Loucy (cell line): Measurements from ENCODE around the gene SH2D4B.

Source experiments
- H2AFZ ChIP-seq: fragments of 200-600 bp; sonication (generic); 2 replicates; pipeline ENCODE4 v1.6.0; 2016; ENCODE audit warnings: antibody characterized with exemption, mild to moderate bottlenecking, low read length, moderate library complexity
- H3F3A ChIP-seq: fragments of 200-600 bp; 2 replicates; pipeline ENCODE4 v1.6.0; 2016; ENCODE audit warnings: antibody characterized with exemption, low read depth, mild to moderate bottlenecking
- H3K27me3 ChIP-seq: fragments of 200-600 bp; sonication (generic); 2 replicates; pipeline ENCODE4 v1.6.1; 2014; ENCODE audit warnings: low read length, mild to moderate bottlenecking; ENCODE audit not compliant: insufficient read depth, poor library complexity, severe bottlenecking
- H3K36me3 ChIP-seq: fragments of 200-600 bp; sonication (generic); 2 replicates; pipeline ENCODE4 v1.6.1; 2016; ENCODE audit warnings: low read length; ENCODE audit not compliant: insufficient read depth
- H3K4me1 ChIP-seq: fragments of 200-600 bp; sonication (generic); 2 replicates; pipeline ENCODE4 v1.5.1; 2014; ENCODE audit warnings: low read length, mild to moderate bottlenecking; ENCODE audit not compliant: insufficient read depth, poor library complexity, severe bottlenecking
- H3K4me2 ChIP-seq: fragments of 200-600 bp; sonication (generic); 2 replicates; pipeline ENCODE4 v1.6.0; 2014; ENCODE audit warnings: antibody characterized with exemption, low read length, low read depth, mild to moderate bottlenecking; ENCODE audit not compliant: poor library complexity, severe bottlenecking
- H3K4me3 ChIP-seq: fragments of 200-600 bp; sonication (generic); 2 replicates; pipeline ENCODE4 v1.5.1; 2014; ENCODE audit warnings: low read length, mild to moderate bottlenecking, mixed read lengths; ENCODE audit not compliant: poor library complexity, severe bottlenecking
- H3K79me2 ChIP-seq: fragments of 200-600 bp; sonication (generic); 2 replicates; pipeline ENCODE4 v1.6.1; 2014; ENCODE audit warnings: low read length; ENCODE audit not compliant: insufficient read depth
- H3K9ac ChIP-seq: fragments of 200-600 bp; sonication (generic); 2 replicates; pipeline ENCODE4 v1.6.0; 2014; ENCODE audit warnings: mild to moderate bottlenecking, low read depth, low read length, moderate library complexity; ENCODE audit not compliant: poor library complexity, severe bottlenecking
- H3K9me2 ChIP-seq: fragments of 200-600 bp; sonication (generic); replicated peaks from 2 replicates; pipeline ENCODE4 v1.6.1; 2016; ENCODE audit warnings: low read depth, low read length, mixed read lengths
- H3K9me3 ChIP-seq: fragments of 200-600 bp; sonication (generic); 2 replicates; pipeline ENCODE4 v1.6.1; 2014; ENCODE audit warnings: mild to moderate bottlenecking, antibody characterized with exemption, low read length, low read depth; ENCODE audit not compliant: insufficient read depth
- H4K20me1 ChIP-seq: fragments of 200-600 bp; sonication (generic); 2 replicates; pipeline ENCODE4 v1.6.0; 2014; ENCODE audit warnings: antibody characterized with exemption, low read length, mild to moderate bottlenecking; ENCODE audit not compliant: insufficient read depth, poor library complexity, severe bottlenecking
- EZH2phosphoT487 ChIP-seq: fragments of 200-600 bp; IDR thresholded peaks from 2 replicates; pipeline ENCODE4 v1.6.1; 2018; ENCODE audit warnings: antibody characterized with exemption, mild to moderate bottlenecking, moderate library complexity, borderline replicate concordance
- TF ChIP-seq, protein P1 (sequence below): fragments of 200-600 bp; sonication (generic); conservative IDR thresholded peaks from 2 replicates; pipeline ENCODE4 v1.5.1; 2014; ENCODE audit warnings: mild to moderate bottlenecking, antibody characterized with exemption, low read length

Gene SH2D4B

DNA sequence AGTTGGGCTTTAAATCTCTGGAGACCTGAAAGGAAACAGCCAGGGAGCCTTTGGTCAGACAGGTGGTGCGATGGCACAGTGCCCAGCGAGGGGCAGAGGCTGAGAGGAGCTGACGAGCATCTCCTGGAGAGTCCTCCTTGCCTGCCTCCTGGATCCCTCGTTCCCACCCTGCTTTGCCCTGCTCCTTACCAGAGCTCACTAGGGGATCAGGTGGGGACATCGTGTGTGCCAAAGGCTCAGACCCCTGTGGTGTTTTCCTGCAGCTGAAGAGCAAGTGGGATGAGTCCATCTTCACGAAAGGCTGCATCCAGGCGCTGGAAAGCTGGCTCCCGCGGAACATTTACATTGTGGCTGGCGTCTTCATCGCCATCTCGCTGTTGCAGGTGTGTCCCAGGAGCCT, 21.8 kb upstream of the SH2D4B start:
- Histone ChIP-seq H3K9ac (no peak overlapping the region), H3F3A (no peaks in the 10 kb centered on the region), H3K4me1 (no peaks in the 10 kb centered on the region), H3K79me2 (no peaks in the 10 kb centered on the region), H3K36me3 (peaks cover 82% of the 10 kb centered on the region; the same call in 1 of the 2 replicates), H4K20me1 (no peaks in the 10 kb centered on the region), H3K27me3 (no peaks in the 10 kb centered on the region), H3K9me2 (no peaks in the 10 kb centered on the region), H2AFZ (no peak overlapping the region), H3K4me2 (no peak overlapping the region), H3K4me3 (no peak overlapping the region), H3K9me3 (no peaks in the 10 kb centered on the region)
- TF ChIP-seq EZH2phosphoT487 = no peak
- TF ChIP-seq, protein P1, sequence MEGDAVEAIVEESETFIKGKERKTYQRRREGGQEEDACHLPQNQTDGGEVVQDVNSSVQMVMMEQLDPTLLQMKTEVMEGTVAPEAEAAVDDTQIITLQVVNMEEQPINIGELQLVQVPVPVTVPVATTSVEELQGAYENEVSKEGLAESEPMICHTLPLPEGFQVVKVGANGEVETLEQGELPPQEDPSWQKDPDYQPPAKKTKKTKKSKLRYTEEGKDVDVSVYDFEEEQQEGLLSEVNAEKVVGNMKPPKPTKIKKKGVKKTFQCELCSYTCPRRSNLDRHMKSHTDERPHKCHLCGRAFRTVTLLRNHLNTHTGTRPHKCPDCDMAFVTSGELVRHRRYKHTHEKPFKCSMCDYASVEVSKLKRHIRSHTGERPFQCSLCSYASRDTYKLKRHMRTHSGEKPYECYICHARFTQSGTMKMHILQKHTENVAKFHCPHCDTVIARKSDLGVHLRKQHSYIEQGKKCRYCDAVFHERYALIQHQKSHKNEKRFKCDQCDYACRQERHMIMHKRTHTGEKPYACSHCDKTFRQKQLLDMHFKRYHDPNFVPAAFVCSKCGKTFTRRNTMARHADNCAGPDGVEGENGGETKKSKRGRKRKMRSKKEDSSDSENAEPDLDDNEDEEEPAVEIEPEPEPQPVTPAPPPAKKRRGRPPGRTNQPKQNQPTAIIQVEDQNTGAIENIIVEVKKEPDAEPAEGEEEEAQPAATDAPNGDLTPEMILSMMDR = no peak

DNA sequence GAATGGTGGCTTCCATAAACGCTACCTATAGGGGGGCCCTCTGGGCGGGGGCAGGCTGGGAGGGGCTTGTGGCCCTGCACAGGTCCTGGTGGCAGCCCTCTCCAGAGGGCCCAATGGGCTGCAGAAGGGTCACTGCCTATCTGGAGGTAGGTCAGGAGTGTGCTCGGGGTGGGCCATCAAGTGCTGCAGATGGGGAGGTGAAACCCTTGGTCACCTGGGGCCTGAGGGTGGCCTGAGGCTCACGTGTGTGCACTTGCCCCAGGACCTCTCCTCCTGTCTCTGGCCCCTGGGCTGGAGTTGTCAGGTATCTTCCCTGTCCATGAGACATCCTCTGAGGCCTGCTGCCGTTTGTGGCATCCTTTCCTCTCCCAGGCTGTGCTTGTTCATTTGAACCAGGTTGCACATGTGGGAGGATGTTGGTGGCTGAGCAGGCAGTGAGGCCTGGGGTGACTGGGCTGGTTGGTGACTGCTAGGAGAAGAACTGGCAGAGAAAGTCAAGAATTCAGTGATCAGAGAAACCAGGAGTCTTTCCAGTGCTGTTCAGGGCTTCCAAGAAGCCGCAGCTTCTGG, 21.1 kb upstream of the SH2D4B start:
- Histone ChIP-seq H3K9ac (no peak overlapping the region), H3K79me2 (no peaks in the 10 kb centered on the region), H3K4me2 (no peak overlapping the region), H3K4me3 (no peak overlapping the region), H4K20me1 (no peaks in the 10 kb centered on the region), H3K9me3 (no peaks in the 10 kb centered on the region), H3K4me1 (no peaks in the 10 kb centered on the region), H3K9me2 (no peaks in the 10 kb centered on the region), H3F3A (no peaks in the 10 kb centered on the region), H2AFZ (no peak overlapping the region), H3K36me3 (peaks cover 82% of the 10 kb centered on the region; the same call in 1 of the 2 replicates), H3K27me3 (no peaks in the 10 kb centered on the region)
- no peak for TF ChIP-seq EZH2phosphoT487
- TF ChIP-seq, protein P1 = no peak

DNA sequence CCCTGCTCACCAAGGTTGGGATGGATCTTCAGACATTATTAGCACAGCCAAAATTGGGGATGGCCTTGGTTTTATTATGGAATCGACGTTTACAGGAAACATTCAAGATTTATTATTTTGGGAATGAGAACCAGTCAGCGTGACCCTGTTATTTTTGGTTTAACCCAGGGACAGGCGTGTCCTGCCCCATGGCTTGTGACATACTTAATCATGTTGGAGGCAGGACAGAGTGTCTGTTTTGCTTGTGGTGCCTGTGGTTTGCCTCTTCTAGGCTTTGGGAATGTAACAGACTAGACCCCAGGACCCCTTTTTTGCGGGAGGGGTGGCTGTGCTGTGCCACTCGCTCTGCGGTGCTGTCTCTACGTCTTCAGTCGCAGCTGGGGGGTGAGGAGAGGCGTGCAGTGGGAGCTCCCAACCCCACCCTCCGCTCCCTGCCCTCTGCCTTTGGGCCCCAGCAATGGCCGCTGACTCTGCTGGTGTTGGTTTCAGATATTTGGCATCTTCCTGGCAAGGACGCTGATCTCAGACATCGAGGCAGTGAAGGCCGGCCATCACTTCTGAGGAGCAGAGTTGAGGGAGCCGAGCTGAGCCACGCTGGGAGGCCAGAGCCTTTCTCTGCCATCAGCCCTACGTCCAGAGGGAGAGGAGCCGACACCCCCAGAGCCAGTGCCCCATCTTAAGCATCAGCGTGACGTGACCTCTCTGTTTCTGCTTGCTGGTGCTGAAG, 20.1 kb upstream of the SH2D4B start:
- no peak overlapping the region for H3K4me2 ChIP-seq
- peaks cover 72% of the 10 kb centered on the region; the same call in 1 of the 2 replicates for H3K36me3 ChIP-seq
- H3F3A ChIP-seq = no peaks in the 10 kb centered on the region

More for the DNA sequence above, 20.1 kb upstream of the SH2D4B start:
- Histone ChIP-seq H4K20me1 (no peaks in the 10 kb centered on the region), H2AFZ (no peak overlapping the region), H3K27me3 (no peaks in the 10 kb centered on the region), H3K4me1 (no peaks in the 10 kb centered on the region), H3K4me3 (no peak overlapping the region), H3K9me3 (no peaks in the 10 kb centered on the region), H3K9me2 (no peaks in the 10 kb centered on the region), H3K79me2 (no peaks in the 10 kb centered on the region), H3K9ac (no peak overlapping the region)
- TF ChIP-seq EZH2phosphoT487 = no peak
- TF ChIP-seq, protein P1 = no peak
